ENCODE measurements around the gene CAGE1.
"Not testable (repeated sequence)": the region's sequence is repeated elsewhere in the genome, so short reads cannot be mapped to it uniquely, and the experiment has no call there.

Gene CAGE1

GRCh38 chr6:7373739-7374138, 15.8 kb downstream of the CAGE1 start:
- H3K4me3 ChIP-seq (ENCODE audit: low read depth, low read length): no peak overlapping the region
- no peak for TF ChIP-seq CTCF (IDR thresholded peaks at IDR 0.05; ENCODE audit: control insufficient read depth, extremely low read depth, insufficient read depth)
- no peak for DNase-seq (ENCODE audit: low read depth)

- DNase-seq (ENCODE audit: low read depth): no peak
- no peak overlapping the region for H3K4me3 ChIP-seq (ENCODE audit: low read depth, low read length)
- no peak for TF ChIP-seq CTCF (IDR thresholded peaks at IDR 0.05; ENCODE audit: control insufficient read depth, extremely low read depth, insufficient read depth)
These were observed 22.1 kb downstream of the CAGE1 start for GRCh38 chr6:7367408-7367807.

- H3K4me3 ChIP-seq (ENCODE audit: low read depth, low read length); DNase-seq (ENCODE audit: low read depth): not testable (repeated sequence)
These were observed 37.6 kb downstream of the CAGE1 start for GRCh38 chr6:7351916-7352315.

GRCh38 chr6:7350591-7350990, 39.0 kb downstream of the CAGE1 start:
- not testable (repeated sequence) for DNase-seq (ENCODE audit: low read depth); H3K4me3 ChIP-seq (ENCODE audit: low read depth, low read length)

GRCh38 chr6:7347551-7347997, 42.0 kb downstream of the CAGE1 start:
- not testable (repeated sequence) for DNase-seq (ENCODE audit: low read depth); H3K4me3 ChIP-seq (ENCODE audit: low read depth, low read length)

- DNase-seq (ENCODE audit: low read depth); H3K4me3 ChIP-seq (ENCODE audit: low read depth, low read length): not testable (repeated sequence)
These were observed 44.6 kb downstream of the CAGE1 start for GRCh38 chr6:7344773-7345450.

GRCh38 chr6:7343546-7344475, 45.7 kb downstream of the CAGE1 start:
- DNase-seq (ENCODE audit: low read depth): no peak
- TF ChIP-seq CTCF (IDR thresholded peaks at IDR 0.05; ENCODE audit: control insufficient read depth, extremely low read depth, insufficient read depth): no peak
- H3K4me3 ChIP-seq (ENCODE audit: low read depth, low read length): no peak overlapping the region

GRCh38 chr6:7341989-7342742, 47.4 kb downstream of the CAGE1 start:
- TF ChIP-seq CTCF (IDR thresholded peaks at IDR 0.05; ENCODE audit: control insufficient read depth, extremely low read depth, insufficient read depth): no peak
- no peak for DNase-seq (ENCODE audit: low read depth)
- H3K4me3 ChIP-seq (ENCODE audit: low read depth, low read length): no peak overlapping the region
